Uterus (tissue), 4 donors: ENCODE results near the gene CRIM1. TPM values are rescaled to one million over a fixed set of nuclear protein-coding genes. Genes with fewer than 3 reads are reported as not detected.

Source experiments
- DNase-seq, 2 donors: peaks; one replicate each; pipeline ENCODE4 v3.0.0-alpha.2; 2019 to 2020
- H3K27ac ChIP-seq, 2 donors: fragments of 200-600 bp; sonication (generic); 1 replicate in 1 of 2; 2 replicates in 1 of 2; pipeline ENCODE4 v1.5.1; 2016 to 2018
- H3K27me3 ChIP-seq, 2 donors: fragments of 200-600 bp; sonication (generic); one replicate each; pipeline ENCODE4 v1.5.1; 2018 to 2019; ENCODE audit warnings: control low read depth in 1 of 2
- H3K36me3 ChIP-seq, 2 donors: fragments of 200-600 bp; sonication (generic); one replicate each; pipeline ENCODE4 v1.5.1; 2019; ENCODE audit warnings: control low read depth in 1 of 2
- H3K4me1 ChIP-seq, 2 donors: fragments of 200-600 bp; sonication (generic); one replicate each; pipeline ENCODE4 v1.5.1; 2018 to 2019; ENCODE audit warnings: control low read depth in 1 of 2
- H3K4me3 ChIP-seq, 2 donors: fragments of 200-600 bp; sonication (generic); 1 replicate in 1 of 2; 2 replicates in 1 of 2; pipeline ENCODE4 v1.5.1; 2018 to 2019; ENCODE audit warnings: mild to moderate bottlenecking in 1 of 2
- H3K9me3 ChIP-seq, 2 donors: fragments of 200-600 bp; sonication (generic); one replicate each; pipeline ENCODE4 v1.5.1; 2019; ENCODE audit warnings: control low read depth in 1 of 2
- POLR2A ChIP-seq, 2 donors: fragments of 450-650 bp; IDR thresholded peaks; one replicate each; pipeline ENCODE4 v1.6.1; 2016; ENCODE audit warnings: antibody characterized with exemption in 2 of 2, mild to moderate bottlenecking in 1 of 2, moderate library complexity in 1 of 2
- intact Hi-C: fragments of 100-400 bp; cut with DNase I; formaldehyde crosslinking; loops from one replicate; pipeline ENCODE4 v1.15.1; 2023; ENCODE audit warnings: low total_unique reads
- total RNA-seq, 4 donors: library from RNA; depleted of rRNA in 3 of 4; stranded (reverse); fragments of >200 nt in 3 of 4; gene quantifications; one replicate each; pipeline versions ENCODE4 v1.1.0 to v1.2.4, GENCODE V29; 2014 to 2023
- TF ChIP-seq, protein P1 (sequence below), 4 experiments: fragments of 200-600 bp in 2 of 4; fragments of 450-650 bp in 2 of 4; sonication (generic) in 2 of 4; IDR thresholded peaks; one replicate each; pipeline ENCODE4 v1.5.1; 2016 to 2019; ENCODE audit warnings: antibody characterized with exemption in 4 of 4, mild to moderate bottlenecking in 2 of 4, moderate library complexity in 1 of 4
- donor health status: DM: yes; HTN: yes; CAD: no.

CRIM1 gene
- total RNA-seq, 4 donors from 2014 or later: 51.2 to 168 (median 66.6) TPM

DNA sequence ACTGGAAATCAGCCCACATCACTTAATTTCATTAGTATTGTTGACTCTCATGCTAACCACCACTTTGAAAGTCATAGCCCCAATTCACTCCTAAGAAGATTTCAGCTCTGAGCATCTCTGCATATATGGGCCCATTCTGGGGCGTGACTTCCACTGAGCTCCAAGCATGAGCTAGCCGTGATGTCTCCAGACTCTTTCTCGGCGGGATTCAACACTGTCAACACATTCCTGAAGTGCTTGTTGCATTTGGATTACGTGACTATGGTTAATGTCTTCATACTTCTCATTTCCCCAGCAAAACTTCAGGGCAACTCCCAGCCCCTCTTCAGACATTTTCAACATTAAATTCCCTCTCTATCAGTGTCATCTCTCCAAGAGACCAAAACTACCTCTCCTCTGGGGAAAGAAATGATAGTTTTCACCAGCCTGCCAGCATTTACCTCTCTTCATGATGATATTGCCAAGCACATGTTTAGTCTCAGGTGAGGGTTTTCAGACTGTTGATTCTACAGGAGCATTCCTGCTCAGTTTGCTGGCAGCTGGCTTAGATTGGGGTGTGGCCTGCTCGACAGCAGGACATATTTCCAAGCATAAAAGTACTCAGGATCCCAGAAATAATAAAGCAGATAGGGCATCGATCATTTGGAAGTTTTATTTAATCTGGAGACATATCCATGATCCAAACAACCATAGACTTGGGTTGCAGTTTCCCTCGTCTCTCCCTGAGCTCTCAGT lies 160.7 kb downstream of the CRIM1 start:
- Histone ChIP-seq H3K27me3 (no peaks in the 10 kb centered on the region), H3K4me3 (no peak overlapping the region), H3K4me1 (no peaks in the 10 kb centered on the region), H3K9me3 (no peaks in the 10 kb centered on the region), H3K36me3 (no peaks in the 10 kb centered on the region), H3K27ac (no peak overlapping the region)
- DNase-seq: no peak
- intact Hi-C loops: no loop called here
- TF ChIP-seq, protein P1, sequence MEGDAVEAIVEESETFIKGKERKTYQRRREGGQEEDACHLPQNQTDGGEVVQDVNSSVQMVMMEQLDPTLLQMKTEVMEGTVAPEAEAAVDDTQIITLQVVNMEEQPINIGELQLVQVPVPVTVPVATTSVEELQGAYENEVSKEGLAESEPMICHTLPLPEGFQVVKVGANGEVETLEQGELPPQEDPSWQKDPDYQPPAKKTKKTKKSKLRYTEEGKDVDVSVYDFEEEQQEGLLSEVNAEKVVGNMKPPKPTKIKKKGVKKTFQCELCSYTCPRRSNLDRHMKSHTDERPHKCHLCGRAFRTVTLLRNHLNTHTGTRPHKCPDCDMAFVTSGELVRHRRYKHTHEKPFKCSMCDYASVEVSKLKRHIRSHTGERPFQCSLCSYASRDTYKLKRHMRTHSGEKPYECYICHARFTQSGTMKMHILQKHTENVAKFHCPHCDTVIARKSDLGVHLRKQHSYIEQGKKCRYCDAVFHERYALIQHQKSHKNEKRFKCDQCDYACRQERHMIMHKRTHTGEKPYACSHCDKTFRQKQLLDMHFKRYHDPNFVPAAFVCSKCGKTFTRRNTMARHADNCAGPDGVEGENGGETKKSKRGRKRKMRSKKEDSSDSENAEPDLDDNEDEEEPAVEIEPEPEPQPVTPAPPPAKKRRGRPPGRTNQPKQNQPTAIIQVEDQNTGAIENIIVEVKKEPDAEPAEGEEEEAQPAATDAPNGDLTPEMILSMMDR (IDR thresholded peaks at IDR 0.05): no peak
- no peak for TF ChIP-seq POLR2A (IDR thresholded peaks at IDR 0.05)

DNA sequence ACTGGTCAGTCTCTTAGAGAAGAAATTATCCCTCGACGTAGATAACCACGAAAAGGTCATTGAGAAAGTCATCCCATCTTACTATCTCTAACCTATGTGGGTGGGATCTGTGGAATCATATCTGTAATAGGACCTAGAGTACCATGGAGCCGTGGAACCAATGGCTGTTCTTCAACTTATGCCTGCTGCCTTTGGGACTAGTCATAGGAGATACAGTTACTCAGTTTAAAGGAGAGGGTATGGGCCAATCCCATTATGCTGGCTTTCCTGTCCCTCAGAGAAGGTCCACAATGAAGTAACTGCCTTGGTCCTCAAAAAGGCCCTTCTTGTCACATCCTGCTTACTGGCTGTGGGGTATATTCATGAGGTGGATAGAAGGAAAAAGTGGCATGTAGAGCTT lies 164.9 kb downstream of the CRIM1 start:
- no peak overlapping the region for H3K27ac ChIP-seq
- H3K4me3 ChIP-seq: no peak overlapping the region
- no peaks in the 10 kb centered on the region for H3K27me3 ChIP-seq
- intact Hi-C loops: no loop called here
- no peak for DNase-seq
- no peaks in the 10 kb centered on the region for H3K36me3 ChIP-seq
- TF ChIP-seq POLR2A (IDR thresholded peaks at IDR 0.05): no peak
- no peaks in the 10 kb centered on the region for H3K4me1 ChIP-seq
- no peaks in the 10 kb centered on the region for H3K9me3 ChIP-seq

DNA sequence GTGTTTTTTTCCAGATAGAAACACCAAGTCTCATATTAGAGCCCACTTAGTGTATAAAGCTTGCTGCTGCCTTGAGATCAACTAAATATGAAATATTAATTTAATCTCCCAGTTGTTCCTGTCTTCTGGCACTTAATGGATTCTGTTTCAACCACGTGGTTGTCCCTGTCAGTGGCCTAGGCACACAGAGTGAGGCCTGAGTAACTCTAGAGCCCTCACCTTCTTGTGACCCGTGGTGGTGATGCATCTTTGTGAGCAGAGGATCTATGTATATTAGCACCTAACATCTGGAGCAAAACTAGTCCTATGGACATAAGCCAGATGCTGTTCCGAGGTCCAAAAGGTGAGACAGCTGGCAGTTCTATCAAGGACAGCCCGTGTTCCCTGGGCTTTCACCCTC lies 167.6 kb downstream of the CRIM1 start:
- no peaks in the 10 kb centered on the region for H3K27me3 ChIP-seq
- no peaks in the 10 kb centered on the region for H3K36me3 ChIP-seq
- intact Hi-C loops: no loop called here
- H3K9me3 ChIP-seq: no peaks in the 10 kb centered on the region
- no peak overlapping the region for H3K4me3 ChIP-seq
- H3K27ac ChIP-seq: no peak overlapping the region
- H3K4me1 ChIP-seq: no peaks in the 10 kb centered on the region
- TF ChIP-seq, protein P1 (IDR thresholded peaks at IDR 0.05): no peak
- TF ChIP-seq POLR2A (IDR thresholded peaks at IDR 0.05): no peak
- DNase-seq: no peak

DNA sequence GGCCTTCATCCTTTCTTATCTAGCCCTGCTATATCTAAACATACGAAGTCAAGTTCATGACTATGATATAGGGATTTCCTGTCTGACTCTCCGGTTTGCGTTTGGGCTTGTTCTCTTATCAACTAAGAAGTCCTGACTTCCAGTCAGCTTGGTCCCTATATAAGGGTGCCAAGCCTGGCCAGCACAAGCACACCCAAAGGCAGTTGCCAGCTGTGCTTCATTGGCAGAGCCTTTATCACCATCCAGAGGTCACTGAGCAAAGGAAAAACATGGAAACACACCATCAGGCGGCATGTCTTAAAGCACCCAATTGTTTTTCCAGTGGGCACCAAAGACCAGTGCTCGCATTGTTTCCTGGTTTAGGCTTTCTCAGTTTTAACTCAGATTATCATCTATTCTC lies 169.7 kb downstream of the CRIM1 start:
- Histone ChIP-seq H3K36me3 (no peaks in the 10 kb centered on the region), H3K4me3 (no peak overlapping the region), H3K27me3 (no peaks in the 10 kb centered on the region), H3K9me3 (no peaks in the 10 kb centered on the region), H3K4me1 (no peaks in the 10 kb centered on the region), H3K27ac (no peak overlapping the region)
- TF ChIP-seq, protein P1 (IDR thresholded peaks at IDR 0.05): no peak
- TF ChIP-seq POLR2A (IDR thresholded peaks at IDR 0.05): no peak
- intact Hi-C loops: no loop called here
- no peak for DNase-seq

DNA sequence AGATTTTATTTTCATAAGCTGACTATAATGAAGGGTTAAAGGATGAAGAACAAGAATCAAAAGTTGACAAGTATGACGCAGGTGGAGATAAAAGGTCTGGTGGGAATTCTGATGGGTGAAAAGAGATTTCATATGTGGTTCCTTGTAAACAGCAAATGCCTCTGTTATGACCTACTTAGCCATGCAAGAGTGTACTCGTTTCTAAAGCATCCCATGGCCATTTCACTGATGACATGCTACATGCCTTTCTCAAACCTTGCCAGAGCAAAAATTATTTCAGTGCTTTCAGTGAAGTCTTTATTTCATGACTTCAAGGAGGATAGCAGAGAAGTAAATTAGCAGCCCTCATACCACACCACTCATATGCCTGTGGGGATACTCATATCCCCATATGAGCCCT lies 170.6 kb downstream of the CRIM1 start:
- Histone ChIP-seq H3K4me1 (no peaks in the 10 kb centered on the region), H3K36me3 (no peaks in the 10 kb centered on the region), H3K9me3 (no peaks in the 10 kb centered on the region), H3K27me3 (no peaks in the 10 kb centered on the region), H3K4me3 (no peak overlapping the region), H3K27ac (no peak overlapping the region)
- DNase-seq: no peak
- intact Hi-C loops: no loop called here
- TF ChIP-seq, protein P1 (IDR thresholded peaks at IDR 0.05): no peak
- no peak for TF ChIP-seq POLR2A (IDR thresholded peaks at IDR 0.05)
